Loucy (cell line): ENCODE results near the gene TAB2.

Experiments
- H2AFZ ChIP-seq: fragments of 200-600 bp; sonication (generic); 2 replicates; pipeline ENCODE4 v1.6.0; 2016; ENCODE audit warnings: antibody characterized with exemption, mild to moderate bottlenecking, low read length, moderate library complexity
- H3F3A ChIP-seq: fragments of 200-600 bp; 2 replicates; pipeline ENCODE4 v1.6.0; 2016; ENCODE audit warnings: antibody characterized with exemption, low read depth, mild to moderate bottlenecking
- H3K27me3 ChIP-seq: fragments of 200-600 bp; sonication (generic); 2 replicates; pipeline ENCODE4 v1.6.1; 2014; ENCODE audit warnings: low read length, mild to moderate bottlenecking; ENCODE audit not compliant: insufficient read depth, poor library complexity, severe bottlenecking
- H3K36me3 ChIP-seq: fragments of 200-600 bp; sonication (generic); 2 replicates; pipeline ENCODE4 v1.6.1; 2016; ENCODE audit warnings: low read length; ENCODE audit not compliant: insufficient read depth
- H3K4me1 ChIP-seq: fragments of 200-600 bp; sonication (generic); 2 replicates; pipeline ENCODE4 v1.5.1; 2014; ENCODE audit warnings: low read length, mild to moderate bottlenecking; ENCODE audit not compliant: insufficient read depth, poor library complexity, severe bottlenecking
- H3K4me2 ChIP-seq: fragments of 200-600 bp; sonication (generic); 2 replicates; pipeline ENCODE4 v1.6.0; 2014; ENCODE audit warnings: antibody characterized with exemption, low read length, low read depth, mild to moderate bottlenecking; ENCODE audit not compliant: poor library complexity, severe bottlenecking
- H3K4me3 ChIP-seq: fragments of 200-600 bp; sonication (generic); 2 replicates; pipeline ENCODE4 v1.5.1; 2014; ENCODE audit warnings: low read length, mild to moderate bottlenecking, mixed read lengths; ENCODE audit not compliant: poor library complexity, severe bottlenecking
- H3K79me2 ChIP-seq: fragments of 200-600 bp; sonication (generic); 2 replicates; pipeline ENCODE4 v1.6.1; 2014; ENCODE audit warnings: low read length; ENCODE audit not compliant: insufficient read depth
- H3K9ac ChIP-seq: fragments of 200-600 bp; sonication (generic); 2 replicates; pipeline ENCODE4 v1.6.0; 2014; ENCODE audit warnings: mild to moderate bottlenecking, low read depth, low read length, moderate library complexity; ENCODE audit not compliant: poor library complexity, severe bottlenecking
- H3K9me2 ChIP-seq: fragments of 200-600 bp; sonication (generic); replicated peaks from 2 replicates; pipeline ENCODE4 v1.6.1; 2016; ENCODE audit warnings: low read depth, low read length, mixed read lengths
- H3K9me3 ChIP-seq: fragments of 200-600 bp; sonication (generic); 2 replicates; pipeline ENCODE4 v1.6.1; 2014; ENCODE audit warnings: mild to moderate bottlenecking, antibody characterized with exemption, low read length, low read depth; ENCODE audit not compliant: insufficient read depth
- H4K20me1 ChIP-seq: fragments of 200-600 bp; sonication (generic); 2 replicates; pipeline ENCODE4 v1.6.0; 2014; ENCODE audit warnings: antibody characterized with exemption, low read length, mild to moderate bottlenecking; ENCODE audit not compliant: insufficient read depth, poor library complexity, severe bottlenecking
- EZH2phosphoT487 ChIP-seq: fragments of 200-600 bp; IDR thresholded peaks from 2 replicates; pipeline ENCODE4 v1.6.1; 2018; ENCODE audit warnings: antibody characterized with exemption, mild to moderate bottlenecking, moderate library complexity, borderline replicate concordance
- TF ChIP-seq, protein P1 (sequence below): fragments of 200-600 bp; sonication (generic); conservative IDR thresholded peaks from 2 replicates; pipeline ENCODE4 v1.5.1; 2014; ENCODE audit warnings: mild to moderate bottlenecking, antibody characterized with exemption, low read length

The TAB2 gene

GRCh38 chr6:149392535-149392934, 75.0 kb downstream of the TAB2 start:
- no peak overlapping the region for H3K9ac ChIP-seq

GRCh38 chr6:149393002-149393679, 75.6 kb downstream of the TAB2 start:
- 0 out of 2 replicates have a peak, but pooled peaks cover 3% of the 10 kb centered on the region for H3F3A ChIP-seq
- H3K36me3 ChIP-seq = peaks cover 13% of the 10 kb centered on the region; the same call in 1 of the 2 replicates
- H3K4me3 ChIP-seq = no peak overlapping the region
- peaks cover 10% of the 10 kb centered on the region for H3K4me1 ChIP-seq
- no peaks in the 10 kb centered on the region for H3K9me2 ChIP-seq
- TF ChIP-seq, protein P1, sequence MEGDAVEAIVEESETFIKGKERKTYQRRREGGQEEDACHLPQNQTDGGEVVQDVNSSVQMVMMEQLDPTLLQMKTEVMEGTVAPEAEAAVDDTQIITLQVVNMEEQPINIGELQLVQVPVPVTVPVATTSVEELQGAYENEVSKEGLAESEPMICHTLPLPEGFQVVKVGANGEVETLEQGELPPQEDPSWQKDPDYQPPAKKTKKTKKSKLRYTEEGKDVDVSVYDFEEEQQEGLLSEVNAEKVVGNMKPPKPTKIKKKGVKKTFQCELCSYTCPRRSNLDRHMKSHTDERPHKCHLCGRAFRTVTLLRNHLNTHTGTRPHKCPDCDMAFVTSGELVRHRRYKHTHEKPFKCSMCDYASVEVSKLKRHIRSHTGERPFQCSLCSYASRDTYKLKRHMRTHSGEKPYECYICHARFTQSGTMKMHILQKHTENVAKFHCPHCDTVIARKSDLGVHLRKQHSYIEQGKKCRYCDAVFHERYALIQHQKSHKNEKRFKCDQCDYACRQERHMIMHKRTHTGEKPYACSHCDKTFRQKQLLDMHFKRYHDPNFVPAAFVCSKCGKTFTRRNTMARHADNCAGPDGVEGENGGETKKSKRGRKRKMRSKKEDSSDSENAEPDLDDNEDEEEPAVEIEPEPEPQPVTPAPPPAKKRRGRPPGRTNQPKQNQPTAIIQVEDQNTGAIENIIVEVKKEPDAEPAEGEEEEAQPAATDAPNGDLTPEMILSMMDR = no peak
- no peak for TF ChIP-seq EZH2phosphoT487
- H2AFZ ChIP-seq = no peak overlapping the region
- no peaks in the 10 kb centered on the region for H3K9me3 ChIP-seq
- peaks cover 11% of the 10 kb centered on the region; the same call in 1 of the 2 replicates for H3K79me2 ChIP-seq
- H3K9ac ChIP-seq = no peak overlapping the region
- H4K20me1 ChIP-seq = no peaks in the 10 kb centered on the region
- no peak overlapping the region for H3K4me2 ChIP-seq
- no peaks in the 10 kb centered on the region for H3K27me3 ChIP-seq

More at GRCh38 chr6:149392535-149392934, 75.0 kb downstream of the TAB2 start:
- peaks cover 10% of the 10 kb centered on the region for H3K4me1 ChIP-seq
- H3K79me2 ChIP-seq = peaks cover 11% of the 10 kb centered on the region; the same call in 1 of the 2 replicates
- 0 out of 2 replicates have a peak, but pooled peaks cover 3% of the 10 kb centered on the region for H3F3A ChIP-seq
- H3K36me3 ChIP-seq = peaks cover 10% of the 10 kb centered on the region; the same call in 1 of the 2 replicates
- H2AFZ ChIP-seq = no peak overlapping the region
- H3K4me3 ChIP-seq = no peak overlapping the region
- H3K9me2 ChIP-seq = no peaks in the 10 kb centered on the region
- no peaks in the 10 kb centered on the region for H4K20me1 ChIP-seq
- H3K4me2 ChIP-seq = no peak overlapping the region
- H3K27me3 ChIP-seq = no peaks in the 10 kb centered on the region
- H3K9me3 ChIP-seq = no peaks in the 10 kb centered on the region
- TF ChIP-seq, protein P1 = no peak
- TF ChIP-seq EZH2phosphoT487 = no peak

- no peaks in the 10 kb centered on the region for H3K27me3 ChIP-seq
- H3K79me2 ChIP-seq = peaks cover 11% of the 10 kb centered on the region; the same call in 1 of the 2 replicates
- no peak overlapping the region for H3K4me2 ChIP-seq
- H3K4me1 ChIP-seq = peaks cover 10% of the 10 kb centered on the region
- H3K4me3 ChIP-seq = no peak overlapping the region
- TF ChIP-seq, protein P1 = no peak
- TF ChIP-seq EZH2phosphoT487 = no peak
- no peak overlapping the region for H2AFZ ChIP-seq
- no peaks in the 10 kb centered on the region for H4K20me1 ChIP-seq
- no peak overlapping the region for H3K9ac ChIP-seq
- no peaks in the 10 kb centered on the region for H3K9me2 ChIP-seq
- H3K36me3 ChIP-seq = peaks cover 34% of the 10 kb centered on the region
- H3F3A ChIP-seq = 0 out of 2 replicates have a peak, but pooled peaks cover 3% of the 10 kb centered on the region
- no peaks in the 10 kb centered on the region for H3K9me3 ChIP-seq
Observed at GRCh38 chr6:149395185-149395584, 77.7 kb downstream of the TAB2 start.
